CD4-positive, alpha-beta T cell treated with Interleukin-17A for 4 hours (primary cell): Measurements from ENCODE around the gene SRPX2.
"Not testable (repeated sequence)": the region's sequence is repeated elsewhere in the genome, so short reads cannot be mapped to it uniquely, and the experiment has no call there.

Source experiments
- DNase-seq: peaks from one replicate; pipeline ENCODE4 v3.0.0-alpha.2; 2020; ENCODE audit warnings: mixed read lengths

SRPX2 gene

GRCh38 chrX:100704581-100705203 lies 60.7 kb downstream of the SRPX2 start:
- DNase-seq = no peak

DNA sequence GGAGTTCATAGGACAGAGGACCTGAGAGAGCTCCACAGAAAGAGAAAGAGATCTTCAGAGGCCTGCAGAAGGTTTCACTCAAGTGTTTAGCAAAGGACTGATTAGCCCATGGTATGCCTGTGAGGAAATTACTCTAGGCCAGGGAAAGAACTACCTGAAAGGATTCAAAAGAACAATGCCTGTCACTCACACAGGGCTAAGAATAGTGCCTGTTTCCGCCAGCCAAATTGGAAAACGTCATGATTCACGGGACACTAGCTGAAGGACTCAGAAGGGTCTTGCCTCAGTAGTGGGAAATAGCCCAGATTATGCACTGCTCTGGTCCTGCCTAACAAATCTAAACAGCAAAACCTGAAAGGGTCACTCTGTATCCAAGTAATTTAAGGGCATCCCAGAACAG lies 66.8 kb downstream of the SRPX2 start:
- DNase-seq = no peak

- DNase-seq = no peak
These were observed 73.4 kb downstream of the SRPX2 start for GRCh38 chrX:100717363-100717762.

DNA sequence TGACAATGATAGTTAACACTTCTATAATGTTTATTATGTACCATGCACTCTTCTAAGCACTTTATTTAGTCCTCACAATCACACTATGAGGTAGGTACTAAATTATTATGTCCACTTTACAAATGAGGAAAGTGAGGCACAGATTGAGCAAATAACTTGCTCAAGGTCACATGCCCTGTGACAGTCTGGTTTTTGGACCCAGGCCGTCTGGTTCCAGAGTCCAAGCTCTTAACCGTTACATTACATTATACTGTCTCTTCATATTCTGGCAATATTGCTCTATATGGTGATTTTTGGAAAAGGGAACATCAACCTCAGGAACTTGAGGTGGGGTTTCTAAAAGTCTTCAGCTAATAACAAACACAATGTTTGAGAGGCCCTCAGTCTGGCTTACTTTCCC lies 75.1 kb downstream of the SRPX2 start:
- DNase-seq = no peak

- DNase-seq = no peak
These were observed 76.3 kb downstream of the SRPX2 start for GRCh38 chrX:100720301-100720700.

GRCh38 chrX:100721328-100721727 lies 77.3 kb downstream of the SRPX2 start:
- no peak for DNase-seq

DNA sequence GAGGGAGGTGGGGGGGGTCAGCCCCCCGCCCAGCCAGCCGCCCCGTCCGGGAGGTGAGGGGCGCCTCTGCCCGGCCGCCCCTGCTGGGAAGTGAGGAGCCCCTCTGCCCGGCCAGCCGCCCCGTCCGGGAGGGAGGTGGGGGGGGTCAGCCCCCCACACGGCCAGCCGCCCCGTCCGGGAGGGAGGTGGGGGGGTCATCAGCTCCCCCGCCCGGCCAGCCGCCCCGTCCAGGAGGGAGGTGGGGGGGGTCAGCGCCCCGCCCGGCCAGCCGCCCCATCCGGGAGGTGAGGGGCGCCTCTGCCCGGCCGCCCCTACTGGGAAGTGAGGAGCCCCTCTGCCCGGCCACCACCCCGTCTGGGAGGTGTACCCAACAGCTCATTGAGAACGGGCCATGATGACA lies 80.0 kb downstream of the SRPX2 start:
- not testable (repeated sequence) for DNase-seq
